Measurements from ENCODE around the gene MICB.

MICB gene

DNA sequence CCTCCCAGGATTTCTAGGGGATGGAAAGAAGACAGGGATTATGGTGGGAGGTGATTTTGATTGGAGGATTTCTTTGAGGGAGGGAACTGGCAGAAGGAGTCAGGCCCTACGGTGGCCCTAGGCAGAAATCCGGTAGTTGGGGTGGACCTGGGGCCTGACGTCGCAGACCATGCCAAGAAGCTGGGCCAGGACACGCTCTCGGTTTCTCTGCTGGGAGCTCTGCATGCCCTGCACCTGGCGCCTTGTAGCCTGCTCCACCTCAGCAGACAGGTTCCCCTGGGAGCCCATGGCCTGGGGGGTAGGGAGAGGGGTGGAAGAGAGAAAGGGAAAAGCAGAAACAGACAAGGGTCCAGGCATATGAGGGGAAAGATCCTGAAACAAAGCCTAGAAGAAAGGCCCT lies 47.3 kb downstream of the MICB start:
- no peaks in the 10 kb centered on the region for H3K9me3 ChIP-seq (ENCODE audit: severe bottlenecking)
- TF ChIP-seq, protein P1, sequence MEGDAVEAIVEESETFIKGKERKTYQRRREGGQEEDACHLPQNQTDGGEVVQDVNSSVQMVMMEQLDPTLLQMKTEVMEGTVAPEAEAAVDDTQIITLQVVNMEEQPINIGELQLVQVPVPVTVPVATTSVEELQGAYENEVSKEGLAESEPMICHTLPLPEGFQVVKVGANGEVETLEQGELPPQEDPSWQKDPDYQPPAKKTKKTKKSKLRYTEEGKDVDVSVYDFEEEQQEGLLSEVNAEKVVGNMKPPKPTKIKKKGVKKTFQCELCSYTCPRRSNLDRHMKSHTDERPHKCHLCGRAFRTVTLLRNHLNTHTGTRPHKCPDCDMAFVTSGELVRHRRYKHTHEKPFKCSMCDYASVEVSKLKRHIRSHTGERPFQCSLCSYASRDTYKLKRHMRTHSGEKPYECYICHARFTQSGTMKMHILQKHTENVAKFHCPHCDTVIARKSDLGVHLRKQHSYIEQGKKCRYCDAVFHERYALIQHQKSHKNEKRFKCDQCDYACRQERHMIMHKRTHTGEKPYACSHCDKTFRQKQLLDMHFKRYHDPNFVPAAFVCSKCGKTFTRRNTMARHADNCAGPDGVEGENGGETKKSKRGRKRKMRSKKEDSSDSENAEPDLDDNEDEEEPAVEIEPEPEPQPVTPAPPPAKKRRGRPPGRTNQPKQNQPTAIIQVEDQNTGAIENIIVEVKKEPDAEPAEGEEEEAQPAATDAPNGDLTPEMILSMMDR (IDR thresholded peaks at IDR 0.05; ENCODE audit: poor library complexity, severe bottlenecking): no peak
- H3K4me3 ChIP-seq (ENCODE audit: severe bottlenecking): no peak overlapping the region
- H3K27me3 ChIP-seq (ENCODE audit: insufficient read depth, poor library complexity, severe bottlenecking): no peaks in the 10 kb centered on the region
- peaks cover 40% of the 10 kb centered on the region for H3K36me3 ChIP-seq (ENCODE audit: low read depth)
- ATAC-seq (ENCODE audit: low read depth): no peak
- H3K27ac ChIP-seq (ENCODE audit: poor library complexity, severe bottlenecking): no peak overlapping the region
- no peak for DNase-seq (ENCODE audit: low spot score)
- H3K4me1 ChIP-seq (ENCODE audit: insufficient read depth, poor library complexity, severe bottlenecking): peaks cover 8% of the 10 kb centered on the region

DNA sequence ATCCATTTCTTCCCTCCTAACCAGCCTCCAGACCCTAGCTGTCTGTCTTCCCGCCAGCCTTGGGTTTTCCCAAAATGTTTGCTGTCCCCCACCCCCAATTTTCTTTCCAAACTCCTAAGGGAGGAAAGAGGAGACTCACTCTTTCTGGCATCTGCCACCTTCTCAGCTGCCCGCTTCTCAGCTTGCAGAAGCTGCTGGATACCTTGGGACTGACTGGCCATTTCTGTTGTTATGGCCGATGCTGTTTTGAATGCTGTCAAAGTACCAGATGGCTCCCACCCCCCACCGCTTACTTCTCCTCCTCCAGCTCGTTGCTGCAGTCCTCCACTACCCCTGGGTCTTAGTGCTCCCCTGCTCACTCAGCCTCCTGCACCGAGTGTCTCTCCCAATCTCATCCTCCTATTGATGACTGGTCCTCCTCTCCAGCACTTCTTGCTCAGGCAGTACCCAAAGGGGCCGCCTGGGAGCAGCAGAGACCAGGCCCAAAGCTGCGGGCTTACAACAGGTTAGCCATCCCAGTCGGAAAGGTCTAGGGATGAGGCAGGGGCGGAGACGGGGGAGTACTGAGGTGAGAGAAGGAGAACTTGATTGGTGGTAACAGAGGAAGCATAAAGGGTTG lies 48.5 kb downstream of the MICB start, which contains the start of gene ATP6V1G2:
Gene ATP6V1G2 (minus strand): TSS at position 270 of the 619 bp plus-strand sequence. CDS start 49 bp downstream, at position 221.
- H3K27ac ChIP-seq (ENCODE audit: poor library complexity, severe bottlenecking): peak within 1 kb of the TSS; percentile 58
- TF ChIP-seq, protein P1 (IDR thresholded peaks at IDR 0.05; ENCODE audit: poor library complexity, severe bottlenecking): peak; percentile 99
- peak; percentile 78 for ATAC-seq (ENCODE audit: low read depth)

DNA sequence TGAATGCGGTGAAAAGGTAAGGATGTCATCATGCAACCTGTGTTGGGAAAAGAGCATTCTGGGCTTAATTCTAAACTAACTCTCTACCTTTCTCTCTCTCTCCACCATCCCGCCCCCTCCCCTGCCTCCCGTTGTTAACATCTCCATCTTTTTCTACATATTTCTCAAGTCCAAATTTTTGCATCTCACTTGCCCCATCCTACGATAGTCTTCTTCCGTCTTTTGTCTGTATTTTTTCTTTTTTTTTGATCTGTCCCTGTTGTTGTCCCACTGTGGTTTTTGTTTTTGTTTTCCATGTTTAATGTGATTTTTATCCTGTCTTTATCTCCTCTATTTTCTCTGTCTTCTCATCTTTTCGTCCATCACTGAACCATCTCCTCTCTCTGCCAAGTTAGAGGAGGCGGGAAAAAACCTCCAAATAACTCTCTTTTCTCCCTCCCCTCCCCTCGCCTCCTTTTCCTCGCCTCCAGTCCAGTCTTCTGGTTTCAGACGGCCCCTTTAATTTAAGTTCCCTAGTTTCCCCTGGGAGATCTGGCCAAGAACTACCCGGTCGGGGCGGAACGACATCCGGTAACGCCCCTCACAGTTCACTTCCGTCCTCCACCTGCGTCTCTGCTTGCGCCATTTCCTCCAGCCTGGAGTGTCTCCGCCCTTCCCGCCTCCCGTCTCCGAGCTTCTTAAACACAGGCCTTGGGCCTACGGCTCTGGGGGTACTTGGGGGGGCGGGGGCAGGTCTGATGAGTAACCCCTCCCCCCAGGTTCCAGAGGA lies 49.2 kb downstream of the MICB start, which contains the start of gene NFKBIL1:
Gene NFKBIL1 (plus strand): TSS at position 651 of the 769 bp plus-strand sequence. CDS start 87 bp downstream, at position 738.
- peaks cover 47% of the 10 kb centered on the region for H3K36me3 ChIP-seq (ENCODE audit: low read depth)
- no peaks in the 10 kb centered on the region for H3K27me3 ChIP-seq (ENCODE audit: insufficient read depth, poor library complexity, severe bottlenecking)
- no peaks in the 10 kb centered on the region for H3K9me3 ChIP-seq (ENCODE audit: severe bottlenecking)
- H3K4me3 ChIP-seq (ENCODE audit: severe bottlenecking): peak within 1 kb of the TSS; percentile 43
- ATAC-seq (ENCODE audit: low read depth) (peak; percentile 84), DNase-seq (ENCODE audit: low spot score) (peak; percentile 94)
- H3K27ac ChIP-seq (ENCODE audit: poor library complexity, severe bottlenecking): peak within 1 kb of the TSS; percentile 58
- peaks cover 7% of the 10 kb centered on the region for H3K4me1 ChIP-seq (ENCODE audit: insufficient read depth, poor library complexity, severe bottlenecking)
- TF ChIP-seq, protein P1 (IDR thresholded peaks at IDR 0.05; ENCODE audit: poor library complexity, severe bottlenecking): peak; percentile 86

More for the DNA sequence above, 48.5 kb downstream of the MICB start, which contains the start of gene ATP6V1G2:
- H3K4me1 ChIP-seq (ENCODE audit: insufficient read depth, poor library complexity, severe bottlenecking): peaks cover 7% of the 10 kb centered on the region
- no peaks in the 10 kb centered on the region for H3K9me3 ChIP-seq (ENCODE audit: severe bottlenecking)
- H3K36me3 ChIP-seq (ENCODE audit: low read depth): peaks cover 41% of the 10 kb centered on the region
- H3K4me3 ChIP-seq (ENCODE audit: severe bottlenecking): peak within 1 kb of the TSS; percentile 43
- DNase-seq (ENCODE audit: low spot score): peak; percentile 94
- no peaks in the 10 kb centered on the region for H3K27me3 ChIP-seq (ENCODE audit: insufficient read depth, poor library complexity, severe bottlenecking)

GRCh38 chr6:31547727-31548543 lies 50.0 kb downstream of the MICB start:
- Histone ChIP-seq H3K4me3 (ENCODE audit: severe bottlenecking) (peak overlapping the region; percentile 43), H3K4me1 (ENCODE audit: insufficient read depth, poor library complexity, severe bottlenecking) (peaks cover 7% of the 10 kb centered on the region), H3K27ac (ENCODE audit: poor library complexity, severe bottlenecking) (peak overlapping the region; percentile 58), H3K9me3 (ENCODE audit: severe bottlenecking) (no peaks in the 10 kb centered on the region), H3K36me3 (ENCODE audit: low read depth) (peaks cover 49% of the 10 kb centered on the region), H3K27me3 (ENCODE audit: insufficient read depth, poor library complexity, severe bottlenecking) (no peaks in the 10 kb centered on the region)
- DNase-seq (ENCODE audit: low spot score) (no peak), ATAC-seq (ENCODE audit: low read depth) (no peak)
- TF ChIP-seq, protein P1 (IDR thresholded peaks at IDR 0.05; ENCODE audit: poor library complexity, severe bottlenecking): no peak

Data from RWPE2 (cell line).